ENCODE data around the gene PTRH1.
"Not testable (repeated sequence)": the region's sequence is repeated elsewhere in the genome, so short reads cannot be mapped to it uniquely, and the experiment has no call there.

The PTRH1 gene, protein sequence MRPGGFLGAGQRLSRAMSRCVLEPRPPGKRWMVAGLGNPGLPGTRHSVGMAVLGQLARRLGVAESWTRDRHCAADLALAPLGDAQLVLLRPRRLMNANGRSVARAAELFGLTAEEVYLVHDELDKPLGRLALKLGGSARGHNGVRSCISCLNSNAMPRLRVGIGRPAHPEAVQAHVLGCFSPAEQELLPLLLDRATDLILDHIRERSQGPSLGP

GRCh38 chr9:127715470-127716337 is at the start of gene PTRH1, which contains the start of gene TTC16:
Gene PTRH1, minus strand, starts transcription at chr9:127715663. Its CDS starts 24 bp downstream, at chr9:127715639.
Gene TTC16, plus strand, starts transcription at chr9:127716079. Its CDS starts 67 bp downstream, at chr9:127716146.
- DNase-seq (ENCODE audit: low read depth in 2 of 2, low spot score in 1 of 2) = peak; percentile 95 to 96

- DNase-seq (ENCODE audit: low read depth in 2 of 2, low spot score in 1 of 2) = no peak
Observed at GRCh38 chr9:127763918-127764384, 48.5 kb upstream of the PTRH1 start.

DNA sequence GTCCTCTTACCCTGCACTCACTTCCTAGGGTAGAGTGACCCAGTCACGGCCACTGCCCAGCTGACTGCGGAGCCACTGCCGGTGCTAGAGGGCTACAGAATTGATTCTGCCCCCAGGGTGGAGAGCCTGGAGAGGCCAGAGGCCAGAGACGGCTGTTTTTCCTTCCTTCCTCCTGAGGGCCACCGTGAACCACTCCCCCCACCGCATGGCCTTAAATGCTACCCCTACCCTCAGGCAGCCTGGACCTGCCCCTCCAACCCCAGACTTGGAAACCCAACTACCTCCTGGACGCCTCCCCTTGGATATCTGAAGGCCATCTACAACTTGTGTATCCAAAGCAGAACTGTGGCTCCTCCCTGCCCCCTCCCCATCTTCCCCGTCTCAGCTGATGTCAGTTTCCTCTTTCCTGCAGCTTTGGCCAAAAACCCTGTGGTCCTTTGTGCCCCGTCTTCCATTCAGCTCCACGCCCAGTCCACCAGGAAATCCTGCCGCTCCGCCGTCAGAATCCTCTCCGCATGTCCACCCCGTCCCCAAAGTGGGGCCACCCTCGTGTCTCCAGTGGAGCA is 46.7 kb upstream of the PTRH1 start:
- no peak for DNase-seq (ENCODE audit: low read depth in 2 of 2, low spot score in 1 of 2)

DNA sequence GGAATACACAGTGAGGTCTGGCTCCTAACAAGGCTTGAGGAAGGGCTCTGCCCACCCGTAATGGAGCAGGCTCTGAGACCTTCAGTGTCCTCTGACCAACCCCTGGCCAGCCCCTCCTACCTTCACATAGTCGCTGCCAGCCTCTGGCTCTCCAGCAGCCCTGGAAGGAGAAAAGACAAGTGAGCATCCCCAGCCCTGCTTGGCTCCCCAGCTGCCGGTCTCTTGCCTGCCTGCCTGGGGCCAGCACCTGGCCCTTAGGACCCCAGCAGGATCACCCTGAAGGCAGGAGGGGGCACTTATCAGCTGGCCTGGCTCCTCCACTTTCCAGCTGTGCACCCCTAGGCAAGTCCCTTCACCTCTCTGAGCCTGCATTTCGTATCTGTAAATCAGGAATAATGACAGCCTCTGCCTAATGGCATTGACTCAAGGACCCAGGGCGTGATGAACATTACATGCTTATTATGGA is 46.1 kb upstream of the PTRH1 start:
- DNase-seq (ENCODE audit: low read depth in 2 of 2, low spot score in 1 of 2) = no peak

DNA sequence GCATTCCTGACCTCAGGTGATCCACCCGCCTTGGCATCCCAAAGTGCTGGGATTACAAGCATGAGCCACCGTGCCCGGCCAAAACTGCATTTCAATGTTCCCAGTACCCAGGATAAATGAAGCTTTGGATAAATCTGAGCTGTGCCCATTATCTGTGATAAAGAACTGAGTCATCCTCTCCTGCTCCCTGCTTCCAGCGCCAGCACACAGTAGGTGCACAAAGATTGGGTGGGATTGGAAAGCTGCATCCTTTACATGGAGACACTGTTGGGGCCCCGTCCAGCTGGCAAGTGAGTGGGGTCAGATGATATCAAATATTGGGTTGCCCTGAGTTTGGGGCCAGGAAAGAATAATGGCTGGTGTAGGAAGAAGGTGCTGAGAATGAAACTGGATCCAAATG is 45.6 kb upstream of the PTRH1 start:
- no peak for DNase-seq (ENCODE audit: low read depth in 2 of 2, low spot score in 1 of 2)

DNA sequence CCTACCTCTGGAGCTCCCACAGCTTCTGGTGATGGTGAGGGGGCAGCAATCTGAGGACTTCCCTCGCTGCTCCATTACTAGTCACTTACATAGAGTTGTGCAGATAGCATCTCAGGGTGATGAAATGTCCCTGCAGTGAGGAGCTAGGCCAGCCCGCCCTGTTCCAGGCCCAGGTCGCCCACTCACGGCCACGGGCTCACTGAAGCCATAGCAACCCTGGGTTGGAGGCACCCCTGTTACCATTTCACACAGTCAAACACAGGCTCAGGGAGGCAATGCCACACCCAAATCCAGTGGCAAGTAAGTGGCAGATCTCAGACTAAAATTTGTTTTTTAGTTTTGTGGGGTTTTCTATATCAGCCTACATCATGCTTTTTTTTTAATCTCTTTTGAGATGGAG is 43.4 kb upstream of the PTRH1 start:
- DNase-seq (ENCODE audit: low read depth in 2 of 2, low spot score in 1 of 2) = no peak

DNA sequence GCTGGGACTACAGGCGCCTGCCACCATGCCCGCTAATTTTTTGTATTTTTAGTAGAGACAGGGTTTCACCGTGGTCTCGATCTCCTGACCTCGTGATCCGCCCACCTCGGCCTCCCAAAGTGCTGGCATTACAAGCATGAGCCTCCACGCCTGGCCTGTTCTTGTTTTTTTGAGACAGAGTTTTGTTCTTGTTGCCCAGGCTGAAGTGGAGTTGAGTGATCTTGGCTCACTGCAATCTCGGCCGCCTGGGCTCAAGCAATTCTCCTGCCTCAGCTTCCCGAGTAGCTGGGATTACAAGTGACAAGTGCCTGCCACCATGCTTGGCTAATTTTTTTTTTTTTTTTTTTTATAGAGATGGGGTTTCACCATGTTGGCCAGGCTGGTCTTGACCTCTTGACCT is 41.3 kb upstream of the PTRH1 start:
- DNase-seq (ENCODE audit: low read depth in 2 of 2, low spot score in 1 of 2) = not testable (repeated sequence)

- no peak for DNase-seq (ENCODE audit: low read depth in 2 of 2, low spot score in 1 of 2)
Observed at GRCh38 chr9:127756233-127756632, 40.8 kb upstream of the PTRH1 start.

DNA sequence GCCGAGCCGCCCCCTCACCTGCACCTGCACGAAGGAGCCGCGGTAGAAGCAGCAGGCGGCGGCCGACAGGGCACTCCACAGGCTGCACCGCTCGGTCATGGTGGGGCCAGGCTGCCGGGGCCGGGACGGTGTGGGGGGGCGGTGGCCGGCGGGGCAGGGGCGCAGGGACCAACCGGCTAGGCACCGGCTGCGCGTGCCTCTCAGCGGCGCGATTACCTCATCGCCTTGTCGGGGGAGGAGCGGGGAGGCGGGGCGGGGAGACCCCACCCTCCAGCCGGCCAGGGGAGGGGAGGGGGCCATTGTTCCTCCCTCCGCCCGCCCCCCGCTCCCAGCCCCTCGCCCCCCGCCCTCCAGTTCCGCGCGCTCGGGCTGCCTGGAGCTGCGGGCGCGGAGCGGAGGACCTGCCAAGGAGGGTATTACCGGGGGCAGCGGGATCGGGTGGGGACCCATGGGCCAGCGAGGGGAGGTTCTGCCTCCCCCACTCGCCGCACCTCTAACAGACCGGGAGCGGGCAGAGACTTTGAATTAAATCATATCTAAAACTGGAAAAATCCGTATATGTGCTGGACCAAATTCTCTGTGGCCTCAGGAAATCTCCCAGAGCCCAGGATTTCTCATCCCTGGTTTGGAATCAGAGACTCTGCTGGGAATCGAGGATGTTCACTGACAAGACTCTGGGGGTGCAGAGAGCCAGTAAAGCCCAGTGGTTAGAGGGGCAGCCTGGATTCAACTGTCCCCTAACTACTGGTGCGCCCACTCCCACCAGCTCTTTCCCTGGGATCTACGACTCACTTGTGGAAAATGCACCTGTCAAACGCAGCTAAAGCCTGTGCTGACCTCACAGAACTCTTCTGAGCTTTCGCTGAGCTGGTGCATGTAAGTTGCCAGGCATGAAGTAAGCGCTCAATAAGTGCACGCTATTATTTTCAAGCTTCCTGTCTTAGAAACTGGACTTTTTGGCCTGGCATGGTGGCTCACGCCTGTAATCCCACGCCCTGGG is 39.9 kb upstream of the PTRH1 start:
- DNase-seq (ENCODE audit: low read depth in 2 of 2, low spot score in 1 of 2) = no peak

- DNase-seq (ENCODE audit: low read depth in 2 of 2, low spot score in 1 of 2) = no peak
Observed at GRCh38 chr9:127754099-127755060, 38.9 kb upstream of the PTRH1 start.

- DNase-seq (ENCODE audit: low read depth in 2 of 2, low spot score in 1 of 2) = no peak
Observed at GRCh38 chr9:127753622-127754021, 38.2 kb upstream of the PTRH1 start.

- no peak for DNase-seq (ENCODE audit: low read depth in 2 of 2, low spot score in 1 of 2)
Observed at GRCh38 chr9:127753148-127753547, 37.7 kb upstream of the PTRH1 start.

DNA sequence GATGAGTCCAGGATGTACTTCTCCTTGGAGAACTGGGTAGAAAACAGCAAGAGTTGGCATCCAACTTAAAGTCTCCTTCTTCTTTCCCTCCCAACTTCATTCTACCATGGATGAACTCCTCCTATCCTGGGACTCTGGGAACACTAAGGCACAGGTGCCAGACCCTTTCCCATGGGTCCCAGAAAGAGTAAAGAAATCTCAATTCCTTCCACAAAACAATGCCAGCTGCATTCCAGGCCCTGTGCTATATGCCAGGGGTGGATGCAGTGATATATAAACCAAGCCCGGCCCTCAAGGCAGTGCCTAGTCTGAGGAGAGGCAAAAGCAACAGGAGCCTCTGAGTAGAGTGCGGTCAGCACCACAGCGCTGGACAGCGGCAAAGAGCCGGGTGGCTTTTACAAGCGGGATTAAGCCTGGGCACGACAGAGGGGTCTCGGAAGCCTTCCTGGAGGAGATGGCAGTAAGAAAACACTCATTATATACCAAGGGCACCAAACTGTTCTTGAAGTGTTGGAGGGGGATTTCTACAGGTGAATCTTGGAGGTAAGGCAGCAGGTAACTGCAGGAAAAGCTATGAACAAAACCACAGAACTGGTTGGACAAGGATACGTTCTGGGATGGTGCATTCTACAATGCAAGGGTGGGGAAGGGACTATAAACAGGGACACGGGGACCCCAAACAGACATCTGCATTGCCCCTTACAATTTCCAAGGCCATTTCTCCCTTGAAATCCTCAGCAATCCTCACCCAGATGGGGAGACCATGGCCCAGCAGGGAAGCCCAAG is 36.0 kb upstream of the PTRH1 start:
- no peak for DNase-seq (ENCODE audit: low read depth in 2 of 2, low spot score in 1 of 2)

DNA sequence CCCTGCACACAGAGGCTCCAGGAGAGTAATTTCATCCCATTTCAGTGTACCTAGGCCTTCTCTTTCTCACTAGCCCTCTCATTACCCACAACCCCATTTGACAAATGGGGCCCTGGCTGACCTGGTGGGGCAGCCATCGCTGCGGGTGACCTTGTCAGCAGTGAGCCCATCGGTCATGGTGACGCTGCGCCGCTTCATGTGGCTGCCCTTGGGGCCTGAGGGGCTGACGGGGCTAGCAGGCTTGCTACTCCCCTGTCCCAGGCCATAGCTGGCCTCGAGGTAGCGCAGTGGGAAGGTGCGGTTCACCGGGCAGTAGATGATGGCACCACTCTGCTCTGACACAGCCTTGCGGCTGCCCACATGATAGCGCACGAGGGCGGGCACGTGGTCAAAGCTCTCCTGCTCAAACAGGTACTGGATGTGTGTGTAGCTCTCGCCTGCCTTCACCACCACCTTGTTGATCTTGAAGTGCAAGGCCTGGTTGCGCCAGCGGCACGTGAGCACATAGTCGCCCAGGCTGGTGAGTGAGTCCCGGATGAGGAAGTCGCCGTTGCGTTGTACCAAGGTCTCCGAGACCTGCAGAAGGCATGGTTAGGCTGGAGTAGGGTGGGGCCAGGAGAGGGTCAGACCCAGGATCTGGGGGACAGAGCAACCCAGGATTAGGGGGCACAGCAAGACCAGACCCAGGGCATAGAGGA is 33.8 kb upstream of the PTRH1 start:
- no peak for DNase-seq (ENCODE audit: low read depth in 2 of 2, low spot score in 1 of 2)

- DNase-seq (ENCODE audit: low read depth in 2 of 2, low spot score in 1 of 2) = no peak
Observed at GRCh38 chr9:127746959-127747569, 31.6 kb upstream of the PTRH1 start.

- DNase-seq (ENCODE audit: low read depth in 2 of 2, low spot score in 1 of 2) = no peak
Observed at GRCh38 chr9:127744398-127745110, 29.1 kb upstream of the PTRH1 start.

Measured in stimulated activated CD8-positive, alpha-beta memory T cell treated with anti-CD3 and anti-CD28 coated beads, Interleukin-4, amount 100 ng/mL, for 4 hours (primary cell).